Type B pancreatic cell (in vitro differentiated cells): ENCODE data around the gene KNDC1. TPM values are rescaled to one million over a fixed set of nuclear protein-coding genes. Genes with fewer than 3 reads are reported as not detected.

ENCODE experiments used
- DNase-seq: peaks from one replicate; pipeline ENCODE4 v3.0.0; 2021; ENCODE audit warnings: mixed read lengths; ENCODE audit not compliant: unreplicated experiment; ENCODE audit errors: extremely low spot score
- H3K27ac Mint-ChIP-seq: 2 replicates; pipeline ENCODE4 v1.8.0; 2021; ENCODE audit warnings: mild to moderate bottlenecking, mixed read lengths
- H3K27me3 Mint-ChIP-seq: 2 replicates; pipeline ENCODE4 v1.8.0; 2021; ENCODE audit warnings: mixed read lengths
- H3K36me3 Mint-ChIP-seq: 2 replicates; pipeline ENCODE4 v1.8.0; 2021; ENCODE audit warnings: mixed read lengths
- H3K4me1 Mint-ChIP-seq: one replicate; pipeline ENCODE4 v1.8.0; 2021; ENCODE audit warnings: mixed read lengths; ENCODE audit not compliant: unreplicated experiment
- H3K4me3 Mint-ChIP-seq: 2 replicates; pipeline ENCODE4 v1.8.0; 2021; ENCODE audit warnings: mild to moderate bottlenecking, mixed read lengths
- H3K9me3 Mint-ChIP-seq: 2 replicates; pipeline ENCODE4 v1.8.0; 2021; ENCODE audit warnings: mixed read lengths
- total RNA-seq: library from RNA; stranded (reverse); gene quantifications from 2 replicates; pipeline ENCODE4 v1.2.1, GENCODE V29; 2021; ENCODE audit warnings: low replicate concordance
- TF ChIP-seq, protein P1 (sequence below): fragments of 200-600 bp; sonication (generic); conservative IDR thresholded peaks from 2 replicates; pipeline ENCODE4 v1.5.0; 2021; ENCODE audit warnings: antibody characterized with exemption, mild to moderate bottlenecking

Gene KNDC1
- total RNA-seq, 1 donor from 2014 or later, result 6.4 TPM

DNA sequence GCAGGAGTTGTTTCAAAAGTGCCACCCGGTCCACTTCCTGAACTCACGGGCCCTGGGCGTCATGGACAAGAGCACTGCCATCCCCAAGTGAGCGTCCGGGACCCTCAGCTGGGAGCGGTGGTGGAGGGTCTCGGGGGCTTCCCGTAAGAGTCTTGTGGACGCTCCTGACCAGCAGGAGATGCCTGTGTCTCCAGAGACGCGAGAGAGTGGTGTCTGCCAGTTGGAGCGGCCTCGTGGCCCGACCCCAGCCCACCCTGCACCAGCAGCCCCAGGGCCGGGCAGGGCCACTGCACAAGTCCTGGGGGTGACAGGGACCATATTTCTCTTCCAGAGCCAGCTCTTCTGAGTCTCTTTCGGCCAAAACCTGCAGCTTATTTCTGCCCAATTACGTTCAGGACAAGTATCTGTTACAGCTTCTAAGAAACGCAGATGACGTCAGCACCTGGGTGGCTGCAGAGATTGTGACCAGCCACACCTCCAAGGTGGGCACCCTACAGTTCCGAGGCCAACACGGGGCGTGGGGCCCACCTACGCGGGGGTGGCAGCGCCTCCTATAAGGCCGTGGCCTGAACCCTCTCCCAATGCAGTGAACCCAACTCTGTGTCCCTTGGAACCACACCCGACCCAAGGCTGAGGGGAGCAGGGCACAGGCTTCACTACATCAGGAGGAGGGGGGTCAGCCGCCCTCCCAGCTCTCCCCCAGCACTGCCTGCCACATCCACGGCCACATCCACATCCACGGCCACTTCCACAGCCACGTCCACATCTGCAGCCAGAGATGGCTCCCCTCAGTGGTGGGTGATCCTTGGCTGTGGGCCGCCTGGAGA, 53.8 kb downstream of the KNDC1 start:
- TF ChIP-seq, protein P1, sequence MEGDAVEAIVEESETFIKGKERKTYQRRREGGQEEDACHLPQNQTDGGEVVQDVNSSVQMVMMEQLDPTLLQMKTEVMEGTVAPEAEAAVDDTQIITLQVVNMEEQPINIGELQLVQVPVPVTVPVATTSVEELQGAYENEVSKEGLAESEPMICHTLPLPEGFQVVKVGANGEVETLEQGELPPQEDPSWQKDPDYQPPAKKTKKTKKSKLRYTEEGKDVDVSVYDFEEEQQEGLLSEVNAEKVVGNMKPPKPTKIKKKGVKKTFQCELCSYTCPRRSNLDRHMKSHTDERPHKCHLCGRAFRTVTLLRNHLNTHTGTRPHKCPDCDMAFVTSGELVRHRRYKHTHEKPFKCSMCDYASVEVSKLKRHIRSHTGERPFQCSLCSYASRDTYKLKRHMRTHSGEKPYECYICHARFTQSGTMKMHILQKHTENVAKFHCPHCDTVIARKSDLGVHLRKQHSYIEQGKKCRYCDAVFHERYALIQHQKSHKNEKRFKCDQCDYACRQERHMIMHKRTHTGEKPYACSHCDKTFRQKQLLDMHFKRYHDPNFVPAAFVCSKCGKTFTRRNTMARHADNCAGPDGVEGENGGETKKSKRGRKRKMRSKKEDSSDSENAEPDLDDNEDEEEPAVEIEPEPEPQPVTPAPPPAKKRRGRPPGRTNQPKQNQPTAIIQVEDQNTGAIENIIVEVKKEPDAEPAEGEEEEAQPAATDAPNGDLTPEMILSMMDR, result no peak
- H3K9me3 Mint-ChIP-seq, result no peaks in the 10 kb centered on the region
- no peak overlapping the region for H3K4me3 Mint-ChIP-seq
- no peaks in the 10 kb centered on the region for H3K36me3 Mint-ChIP-seq
- no peak for DNase-seq
- H3K4me1 Mint-ChIP-seq, result no peaks in the 10 kb centered on the region
- H3K27ac Mint-ChIP-seq, result no peak overlapping the region
- peaks cover 12% of the 10 kb centered on the region for H3K27me3 Mint-ChIP-seq

DNA sequence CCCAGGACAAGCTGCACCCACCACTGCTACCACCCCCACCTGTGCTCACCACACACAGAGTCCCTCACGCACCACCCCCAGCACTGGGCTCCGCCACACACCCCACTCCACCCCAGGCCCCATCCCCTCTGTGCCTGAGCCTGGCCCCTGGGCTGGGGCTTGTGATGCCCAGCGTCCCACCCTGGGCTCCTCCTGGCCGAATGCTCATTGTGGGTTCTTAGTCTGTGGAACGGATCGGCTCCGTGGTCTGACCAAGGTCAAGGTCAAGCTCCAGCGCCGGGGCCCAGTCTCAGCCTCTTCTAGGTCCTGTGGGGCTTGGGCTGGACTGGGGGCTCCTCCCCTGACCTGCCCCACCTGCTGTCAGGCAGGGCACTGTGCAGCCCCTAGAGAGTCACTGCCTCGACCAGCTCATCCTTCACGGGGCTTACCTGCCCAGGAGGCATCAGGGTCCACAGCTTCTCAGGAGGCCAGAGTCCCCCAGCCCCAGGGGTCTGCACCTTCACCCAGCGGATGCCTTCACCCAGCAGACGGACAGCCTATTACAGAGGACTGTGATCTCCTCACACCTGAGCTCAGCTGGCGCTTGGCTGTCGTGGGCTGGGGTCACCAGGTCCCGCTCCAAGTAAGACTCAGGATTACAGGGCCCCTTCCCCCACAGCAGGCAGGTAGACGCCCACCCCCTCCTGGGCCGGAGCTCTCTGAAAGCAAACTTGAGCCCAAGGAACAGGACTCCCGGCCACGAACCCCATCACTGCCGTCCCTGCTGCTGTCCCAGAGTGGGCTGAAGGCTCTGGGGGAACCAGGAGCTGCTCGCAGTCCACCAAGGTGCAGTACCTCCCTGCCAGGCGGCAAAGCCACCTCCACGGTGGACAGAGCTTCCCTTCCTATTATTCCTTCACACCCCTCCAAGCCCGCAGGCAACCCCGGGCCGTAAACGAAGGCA, 54.7 kb downstream of the KNDC1 start:
- Mint-ChIP-seq H3K4me3 (no peak overlapping the region), H3K9me3 (no peaks in the 10 kb centered on the region), H3K36me3 (no peaks in the 10 kb centered on the region), H3K27ac (no peak overlapping the region), H3K27me3 (peaks cover 17% of the 10 kb centered on the region), H3K4me1 (no peaks in the 10 kb centered on the region)
- TF ChIP-seq, protein P1, result no peak
- DNase-seq, result no peak

DNA sequence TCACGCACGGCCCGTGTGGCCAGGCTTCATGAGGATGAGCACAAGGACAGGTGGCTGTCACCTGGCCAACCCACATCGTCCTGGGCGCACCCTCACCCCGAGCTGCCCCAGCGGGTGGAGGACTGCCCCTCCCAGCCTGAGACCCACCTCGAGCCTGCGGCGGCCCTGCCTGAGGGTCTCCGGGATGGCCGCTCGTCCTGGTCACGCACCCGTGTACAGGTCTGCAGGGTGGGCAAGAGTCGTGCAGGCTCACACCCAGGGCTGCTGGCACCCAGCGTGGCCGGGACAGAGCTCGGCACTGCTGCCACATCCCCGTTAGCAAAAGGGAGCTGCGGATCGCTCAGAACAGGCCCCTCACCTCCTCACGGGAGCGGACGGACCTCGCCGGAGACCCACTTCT, 55.6 kb downstream of the KNDC1 start:
- Mint-ChIP-seq H3K4me1 (no peaks in the 10 kb centered on the region), H3K27ac (no peak overlapping the region), H3K36me3 (no peaks in the 10 kb centered on the region), H3K27me3 (peaks cover 18% of the 10 kb centered on the region), H3K4me3 (no peak overlapping the region), H3K9me3 (no peaks in the 10 kb centered on the region)
- no peak for DNase-seq
- TF ChIP-seq, protein P1, result no peak

DNA sequence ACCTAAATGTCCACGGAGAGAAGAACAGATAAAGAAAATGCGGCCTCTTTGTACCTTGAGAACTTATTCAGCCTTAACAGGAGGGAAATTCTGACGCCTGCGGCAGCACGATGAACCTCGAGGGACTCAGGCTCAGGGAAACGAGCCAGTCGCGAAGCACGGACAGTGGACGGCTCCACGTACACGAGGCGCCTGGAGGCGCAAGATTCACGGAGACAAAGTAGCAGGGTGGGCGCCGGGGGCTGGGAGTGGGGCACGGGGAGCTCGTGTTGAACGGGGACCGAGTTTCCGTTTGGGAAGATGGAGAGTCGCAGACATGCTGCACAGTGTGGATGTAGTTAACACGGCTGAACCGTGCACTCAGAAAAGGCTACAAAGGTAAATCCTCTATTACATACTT, 56.8 kb downstream of the KNDC1 start:
- TF ChIP-seq, protein P1, result no peak
- Mint-ChIP-seq H3K27me3 (peaks cover 29% of the 10 kb centered on the region), H3K27ac (no peak overlapping the region), H3K4me3 (no peak overlapping the region), H3K9me3 (no peaks in the 10 kb centered on the region), H3K4me1 (no peaks in the 10 kb centered on the region), H3K36me3 (no peaks in the 10 kb centered on the region)
- no peak for DNase-seq

DNA sequence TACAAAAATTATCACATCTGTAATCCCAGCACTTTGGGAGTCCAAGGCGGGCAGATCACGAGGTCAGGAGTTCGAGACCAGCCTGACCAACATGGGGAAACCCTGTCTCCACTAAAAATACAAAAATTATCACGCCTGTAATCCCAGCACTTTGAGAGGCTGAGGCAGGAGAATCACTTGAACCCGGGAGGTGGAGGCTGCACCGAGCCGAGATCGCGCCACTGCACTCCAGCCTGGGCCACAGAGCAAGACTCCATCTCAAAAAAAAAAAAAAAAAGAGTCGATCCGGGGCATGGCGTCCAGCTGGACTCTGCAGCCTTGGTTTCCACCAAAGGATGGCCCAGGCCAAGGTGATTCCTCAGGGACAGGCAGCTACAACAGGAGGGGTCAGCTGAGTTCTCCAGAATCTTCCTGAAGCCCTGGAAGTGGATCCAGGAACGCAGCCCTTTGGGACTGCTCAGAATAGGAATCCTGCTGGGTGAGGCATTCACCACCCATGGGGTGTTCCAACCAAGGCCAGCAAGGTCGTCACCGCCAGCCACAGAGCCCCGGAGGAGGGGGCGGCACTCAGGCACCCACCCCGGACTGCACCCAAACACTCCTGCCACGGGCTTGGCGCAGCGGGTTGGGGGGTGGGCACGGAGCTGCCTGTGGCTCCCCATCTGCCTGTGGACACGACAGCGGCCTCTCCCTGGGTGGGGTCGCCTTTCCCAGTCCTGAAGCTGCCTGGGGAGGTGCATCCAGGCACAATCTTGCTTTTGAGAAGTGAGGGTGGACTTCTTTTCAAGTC, 58.0 kb downstream of the KNDC1 start:
- Mint-ChIP-seq H3K27me3 (peaks cover 30% of the 10 kb centered on the region), H3K4me3 (no peak overlapping the region), H3K9me3 (no peaks in the 10 kb centered on the region), H3K36me3 (no peaks in the 10 kb centered on the region), H3K4me1 (no peaks in the 10 kb centered on the region), H3K27ac (no peak overlapping the region)
- DNase-seq, result no peak
- TF ChIP-seq, protein P1, result no peak
